Smooth muscle cell of the brain vasculature (primary cell): ENCODE data around the gene CEP135.
"Not testable (repeated sequence)": the region's sequence is repeated elsewhere in the genome, so short reads cannot be mapped to it uniquely, and the experiment has no call there.

ENCODE experiments used
- DNase-seq: peaks from one replicate; pipeline ENCODE4 v3.0.0-alpha.2; 2012; ENCODE audit warnings: low read depth, low spot score

Gene CEP135

GRCh38 chr4:56028165-56028564, 79.4 kb downstream of the CEP135 start:
- no peak for DNase-seq

- no peak for DNase-seq
Measured at GRCh38 chr4:56038487-56039162, 89.9 kb downstream of the CEP135 start.

DNA sequence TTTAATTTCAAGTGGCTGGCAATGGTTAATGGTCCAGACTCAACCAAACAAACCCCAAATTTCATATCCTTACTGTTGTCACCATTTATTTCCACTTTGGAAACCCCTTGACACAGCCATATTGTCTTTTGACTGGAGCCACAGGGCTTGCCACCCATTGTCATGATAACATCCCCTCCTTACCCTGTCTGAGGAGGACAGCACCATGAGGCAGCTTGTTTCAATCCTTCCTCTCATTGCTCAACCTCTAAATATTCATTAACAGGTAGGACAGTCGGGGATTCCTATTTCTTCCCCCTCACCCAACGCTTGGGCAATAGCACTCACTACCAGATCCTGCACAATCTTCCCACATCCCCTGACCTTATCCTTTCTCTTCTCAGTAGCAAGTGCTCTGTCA, 92.1 kb downstream of the CEP135 start:
- DNase-seq: no peak

DNA sequence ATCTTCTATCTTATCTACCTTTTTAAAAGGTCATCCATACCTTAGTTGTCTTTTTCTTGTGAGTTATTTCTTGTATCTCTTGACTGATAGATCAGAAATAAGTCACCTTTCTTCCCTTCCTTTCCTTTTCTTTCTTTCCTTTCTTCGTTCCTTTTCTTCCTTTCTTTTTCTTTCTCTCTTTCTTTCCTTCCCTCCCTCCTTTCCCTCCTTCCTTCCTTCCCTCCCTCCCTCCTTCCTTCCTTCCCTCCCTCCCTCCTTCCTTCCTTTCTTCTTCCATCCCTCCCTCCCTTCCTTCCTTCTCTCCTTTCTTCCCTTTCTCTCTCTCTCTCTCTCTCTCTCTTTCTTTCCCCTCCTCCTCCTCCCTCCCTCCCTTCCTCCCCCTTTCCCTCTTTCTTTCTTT, 93.5 kb downstream of the CEP135 start:
- no peak for DNase-seq

GRCh38 chr4:56048383-56048701, 99.6 kb downstream of the CEP135 start:
- DNase-seq: no peak

- DNase-seq: no peak
Measured at GRCh38 chr4:56048702-56049431, 100.1 kb downstream of the CEP135 start.

GRCh38 chr4:56050625-56051024, 101.9 kb downstream of the CEP135 start:
- no peak for DNase-seq

DNA sequence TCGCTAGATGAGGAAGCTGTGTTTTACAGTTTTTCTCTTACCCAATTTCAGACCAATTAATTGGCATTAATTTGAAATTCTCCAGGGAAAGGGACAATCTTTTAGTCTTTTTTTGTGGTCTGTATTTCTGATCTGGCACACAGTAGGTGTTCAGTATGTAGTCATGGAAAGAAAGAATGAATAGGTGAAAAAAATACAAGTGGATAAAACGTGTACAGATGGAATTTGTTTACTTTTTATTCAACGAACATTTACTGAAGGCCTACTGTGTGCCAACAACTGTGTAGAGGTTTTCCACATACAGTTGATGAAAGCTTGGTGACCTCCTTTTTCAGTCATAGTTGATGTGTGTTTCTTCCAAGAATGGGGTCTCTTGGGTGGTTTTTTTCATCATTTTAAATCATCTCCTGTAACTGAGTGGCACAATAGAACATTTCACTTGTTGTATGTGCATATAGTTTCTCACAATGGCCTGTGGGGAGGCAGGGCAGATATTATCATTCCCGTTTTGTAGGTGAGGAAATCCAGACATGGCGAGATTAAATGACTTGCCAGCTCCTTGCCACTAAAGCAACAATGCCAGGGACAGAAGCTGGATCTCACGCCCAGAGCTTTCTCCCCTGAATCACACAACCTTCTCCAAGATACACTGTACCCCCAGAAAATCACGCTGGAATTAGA, 102.4 kb downstream of the CEP135 start:
- DNase-seq: no peak

GRCh38 chr4:56051710-56052075, 102.9 kb downstream of the CEP135 start:
- DNase-seq: no peak

- no peak for DNase-seq
Measured at GRCh38 chr4:56052481-56052880, 103.7 kb downstream of the CEP135 start.

GRCh38 chr4:56052966-56053365, 104.2 kb downstream of the CEP135 start:
- DNase-seq: no peak

DNA sequence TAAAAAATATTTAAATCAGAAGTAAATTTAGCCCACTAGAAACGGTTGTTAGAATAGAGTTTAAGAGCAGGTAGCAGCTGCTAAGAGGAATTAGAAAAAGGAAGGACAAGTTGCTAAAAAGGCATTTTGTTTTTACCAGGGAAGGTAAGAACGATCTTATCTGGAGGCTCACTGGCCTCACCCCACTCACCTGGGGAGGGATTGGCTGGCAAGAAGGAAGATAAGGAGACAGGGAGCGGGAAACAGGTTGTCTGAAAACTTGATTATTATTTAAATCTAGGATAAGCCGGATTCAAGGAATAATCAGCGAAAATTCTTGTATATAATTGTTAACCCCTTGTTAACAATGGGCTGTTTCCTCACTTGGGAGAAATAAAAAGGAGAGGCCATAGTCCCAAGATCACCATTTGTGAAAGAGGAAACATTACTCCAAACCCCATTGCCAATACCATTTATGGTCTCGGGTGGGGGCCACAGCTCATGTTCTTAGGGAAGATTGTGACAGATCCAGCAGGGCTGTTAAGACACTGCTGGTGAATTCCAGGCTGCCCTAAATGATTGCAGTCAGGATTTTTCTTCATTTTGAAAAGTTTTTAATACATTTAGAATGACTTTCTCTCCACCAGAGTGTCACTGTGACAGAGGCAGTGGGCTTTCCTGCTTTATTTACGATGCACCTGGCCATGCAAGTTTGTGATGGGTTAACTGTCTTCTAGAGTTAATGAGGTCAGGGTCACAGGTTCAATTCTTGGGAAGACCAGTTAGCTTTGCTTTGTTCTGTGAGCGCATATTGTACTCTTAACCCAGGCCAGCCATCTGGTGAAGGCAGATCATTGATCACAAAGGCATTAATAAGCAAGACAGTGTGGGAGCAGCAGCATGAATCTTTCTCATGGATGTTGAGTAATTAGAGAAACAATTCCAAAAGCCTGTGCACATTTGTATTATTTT, 106.6 kb downstream of the CEP135 start:
- no peak for DNase-seq

DNA sequence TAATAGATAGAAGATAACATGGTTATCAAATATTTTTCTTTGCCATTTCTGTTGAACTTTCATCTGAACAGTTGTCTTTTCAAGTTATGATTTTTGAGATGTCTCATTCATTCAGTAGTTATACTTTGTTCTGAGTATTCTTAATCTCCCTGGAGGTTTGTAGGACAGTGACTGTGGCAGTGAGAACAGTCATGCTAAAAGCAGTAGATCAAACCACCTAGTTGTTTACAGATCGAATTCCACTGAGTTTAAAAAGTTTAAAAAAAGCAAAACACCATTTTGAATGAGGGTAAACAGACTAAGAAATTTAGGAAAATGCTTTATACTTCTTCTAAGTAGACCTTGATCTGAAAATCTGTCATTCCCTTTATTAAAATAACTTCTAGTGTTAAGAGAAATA, 107.2 kb downstream of the CEP135 start:
- no peak for DNase-seq

- no peak for DNase-seq
Measured at GRCh38 chr4:56058555-56058954, 109.8 kb downstream of the CEP135 start.

GRCh38 chr4:56060036-56060435, 111.3 kb downstream of the CEP135 start:
- DNase-seq: no peak

- no peak for DNase-seq
Measured at GRCh38 chr4:56062106-56062505, 113.4 kb downstream of the CEP135 start.

DNA sequence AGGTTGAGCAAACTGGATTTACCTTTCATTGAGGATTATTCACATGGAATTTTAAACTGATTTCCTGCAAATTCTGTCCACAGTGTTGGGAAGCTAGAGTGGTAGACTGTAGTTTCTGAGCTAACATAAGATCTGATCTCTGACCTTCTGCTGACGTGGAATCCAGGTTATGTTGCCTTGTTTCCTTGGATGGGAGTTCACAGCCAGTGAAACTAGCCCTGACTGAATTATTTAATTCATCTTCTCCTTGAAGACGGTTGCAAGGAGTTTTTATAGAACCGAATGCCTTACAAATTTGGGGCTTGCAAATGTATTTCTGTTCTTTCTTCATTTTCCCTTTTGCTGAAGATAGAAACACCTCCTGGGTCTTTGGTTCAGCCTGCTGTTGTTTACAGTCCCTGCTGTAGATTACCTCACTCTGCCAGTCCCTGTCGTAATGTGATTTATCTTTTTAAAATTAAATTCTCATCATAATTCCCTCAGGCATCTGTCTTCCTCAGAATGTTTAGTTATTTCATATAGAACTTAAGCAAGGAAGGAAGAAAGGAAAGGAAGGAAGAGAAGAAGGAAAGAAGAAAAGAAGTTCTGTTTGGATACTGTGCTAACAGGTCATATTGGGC, 113.9 kb downstream of the CEP135 start:
- no peak for DNase-seq

GRCh38 chr4:56066493-56066892, 117.7 kb downstream of the CEP135 start:
- DNase-seq: no peak

GRCh38 chr4:56067826-56068225, 119.1 kb downstream of the CEP135 start:
- DNase-seq: no peak

GRCh38 chr4:56072730-56073129, 124.0 kb downstream of the CEP135 start:
- not testable (repeated sequence) for DNase-seq

- no peak for DNase-seq
Measured at GRCh38 chr4:56077676-56078075, 128.9 kb downstream of the CEP135 start.
